SK-N-MC (cell line): ENCODE results near the gene TP73.

ENCODE experiments used
- EZH2 ChIP-seq: fragments of 200-600 bp; sonication (generic); IDR thresholded peaks from one replicate; pipeline ENCODE4 v1.6.1; 2017; ENCODE audit warnings: antibody characterized with exemption
- FOXP2 ChIP-seq: optimal IDR thresholded peaks from 2 replicates; pipeline ENCODE3; 2011; ENCODE audit warnings: mild to moderate bottlenecking, moderate library complexity; ENCODE audit not compliant: insufficient read depth; ENCODE audit errors: extremely low read length, control extremely low read depth
- POLR2AphosphoS5 ChIP-seq: IDR thresholded peaks from 2 replicates; pipeline ENCODE4 v1.6.1; 2012; ENCODE audit warnings: mild to moderate bottlenecking, low read depth, low read length, borderline replicate concordance

- TF ChIP-seq EZH2, result no peak
- no peak for TF ChIP-seq POLR2AphosphoS5
- TF ChIP-seq FOXP2, result no peak
Observed at GRCh38 chr1:3668148-3668547, 15.8 kb downstream of the TP73 start.
